SK-N-SH (cell line): Measurements from ENCODE around the gene SPATA20. TPM values are rescaled to one million over a fixed set of nuclear protein-coding genes. Genes with fewer than 3 reads are reported as not detected.

ENCODE experiments used
- CTCF ChIA-PET: fragments of 300-600, 350-600 bp; formaldehyde crosslinking; extraction: SDS; loops from one replicate; lab custom pipeline; 2021; lab: Yijun Ruan, JAX
- POLR2A ChIA-PET: fragments of 350-600 bp; sonication (Branson Sonifier 250); formaldehyde crosslinking; extraction: SDS; loops from one replicate; lab custom pipeline; 2020; ENCODE audit warnings: antibody characterized with exemption, inconsistent platforms; lab: Yijun Ruan, JAX
- DNase-seq: peaks from one replicate; pipeline ENCODE4 v3.0.0; 2012
- H2AFZ ChIP-seq: fragments of 200-600 bp; sonication (generic); 2 replicates; pipeline ENCODE4 v1.8.1; 2016; ENCODE audit warnings: antibody characterized with exemption, mild to moderate bottlenecking, low read depth
- H3F3A ChIP-seq: fragments of 200-600 bp; sonication (generic); replicated peaks from 2 replicates; pipeline ENCODE3; 2016; ENCODE audit warnings: antibody characterized with exemption, mild to moderate bottlenecking; ENCODE audit not compliant: insufficient read depth
- H3K27ac ChIP-seq, 2 experiments: fragments of 200-500 bp in 1 of 2; fragments of 200-600 bp in 1 of 2; sonication (Bioruptor generic) in 1 of 2; sonication (generic), shearing (Covaris generic) in 1 of 2; 2 replicates each; pipeline versions ENCODE4 v1.5.1 to v1.6.1; 2014 to 2016; ENCODE audit warnings: low read depth in 2 of 2, inconsistent platforms in 1 of 2, low read length in 1 of 2, mild to moderate bottlenecking in 1 of 2, mixed read lengths in 1 of 2
- H3K27me3 ChIP-seq: fragments of 200-600 bp; sonication (generic), shearing (Covaris generic); 2 replicates; pipeline ENCODE4 v1.6.1; 2016; ENCODE audit warnings: mixed run types; ENCODE audit not compliant: insufficient read depth
- H3K36me3 ChIP-seq, 2 experiments: fragments of 200-500 bp in 1 of 2; fragments of 200-600 bp in 1 of 2; sonication (Bioruptor generic) in 1 of 2; sonication (generic) in 1 of 2; replicated peaks in 1 of 2; 2 replicates each; pipeline versions ENCODE3 to v1.5.1; 2014 to 2016; ENCODE audit warnings: low read length in 1 of 2, mild to moderate bottlenecking in 1 of 2; ENCODE audit not compliant: insufficient read depth in 2 of 2, control insufficient read depth in 1 of 2
- H3K4me1 ChIP-seq, 2 experiments: fragments of 200-500 bp in 1 of 2; fragments of 200-600 bp in 1 of 2; sonication (Bioruptor generic) in 1 of 2; sonication (generic), shearing (Covaris generic) in 1 of 2; 2 replicates each; pipeline versions ENCODE4 v1.5.1 to v1.6.1; 2014 to 2016; ENCODE audit warnings: low read depth in 1 of 2, low read length in 1 of 2, mixed run types in 1 of 2; ENCODE audit not compliant: insufficient read depth in 2 of 2, control insufficient read depth in 1 of 2
- H3K4me2 ChIP-seq: fragments of 200-600 bp; sonication (generic), shearing (Covaris generic); 2 replicates; pipeline ENCODE4 v1.6.1; 2017; ENCODE audit warnings: mixed run types
- H3K4me3 ChIP-seq, 2 experiments: fragments of 200-500 bp in 1 of 2; fragments of 200-600 bp in 1 of 2; sonication (Bioruptor generic) in 1 of 2; sonication (generic), shearing (Covaris generic) in 1 of 2; 2 replicates each; pipeline versions ENCODE4 v1.5.1 to v1.8.1; 2014 to 2016; ENCODE audit warnings: low read depth in 2 of 2, inconsistent platforms in 1 of 2, low read length in 1 of 2, mild to moderate bottlenecking in 1 of 2, mixed read lengths in 1 of 2, moderate library complexity in 1 of 2
- H3K79me2 ChIP-seq: fragments of 200-600 bp; sonication (generic); 2 replicates; pipeline ENCODE4 v1.8.1; 2017; ENCODE audit warnings: mild to moderate bottlenecking; ENCODE audit not compliant: insufficient read depth
- H3K9ac ChIP-seq: fragments of 200-600 bp; sonication (generic); 2 replicates; pipeline ENCODE4 v1.6.1; 2017; ENCODE audit warnings: mixed run types
- H3K9me2 ChIP-seq: fragments of 200-600 bp; sonication (generic); 2 replicates; pipeline ENCODE4 v1.6.1; 2017; ENCODE audit warnings: mixed run types
- H3K9me3 ChIP-seq: fragments of 200-600 bp; sonication (generic); 2 replicates; pipeline ENCODE4 v1.6.1; 2017; ENCODE audit warnings: mixed run types, mild to moderate bottlenecking, moderate library complexity
- H4K20me1 ChIP-seq: fragments of 200-600 bp; sonication (generic); 2 replicates; pipeline ENCODE4 v1.6.1; 2017; ENCODE audit warnings: mild to moderate bottlenecking, mixed run types; ENCODE audit not compliant: insufficient read depth
- EP300 ChIP-seq, 2 experiments: IDR thresholded peaks; 2 replicates each; pipeline versions ENCODE4 v1.4.0 to v1.6.1; 2012; ENCODE audit warnings: borderline replicate concordance in 1 of 2, low read depth in 1 of 2, low read length in 1 of 2
- EZH2phosphoT487 ChIP-seq: fragments of 200-600 bp; sonication (generic); IDR thresholded peaks from 2 replicates; pipeline ENCODE4 v1.6.1; 2017; ENCODE audit warnings: low read depth, mixed run types, mild to moderate bottlenecking, antibody characterized with exemption, moderate library complexity, borderline replicate concordance
- FOXM1 ChIP-seq: IDR thresholded peaks from 2 replicates; pipeline ENCODE4 v1.4.0; 2012; ENCODE audit warnings: low read depth, mild to moderate bottlenecking
- GABPA ChIP-seq: IDR thresholded peaks from 2 replicates; pipeline ENCODE4 v1.4.0; 2012; ENCODE audit warnings: low read depth, mild to moderate bottlenecking
- GATA2 ChIP-seq: sonication (generic); formaldehyde crosslinking; IDR thresholded peaks from 2 replicates; pipeline ENCODE4 v1.5.0; 2020; ENCODE audit warnings: mild to moderate bottlenecking, missing genetic modification reagents
- IRF3 ChIP-seq: fragments of 150-350 bp; IDR thresholded peaks from 2 replicates; pipeline ENCODE4 v1.6.1; 2016; ENCODE audit warnings: mild to moderate bottlenecking, low read depth, low read length
- MEF2A ChIP-seq: IDR thresholded peaks from 2 replicates; pipeline ENCODE4 v1.4.0; 2012; ENCODE audit warnings: low read depth, borderline replicate concordance
- NFIC ChIP-seq: IDR thresholded peaks from 2 replicates; pipeline ENCODE4 v1.4.0; 2012; ENCODE audit warnings: borderline replicate concordance
- POLR2AphosphoS5 ChIP-seq: IDR thresholded peaks from 2 replicates; pipeline ENCODE4 v1.6.1; 2012; ENCODE audit warnings: low read depth, low read length
- RAD21 ChIP-seq: IDR thresholded peaks from 2 replicates; pipeline ENCODE4 v1.6.1; 2012; ENCODE audit warnings: mild to moderate bottlenecking, low read length
- RCOR1 ChIP-seq: fragments of 150-350 bp; IDR thresholded peaks from 2 replicates; pipeline ENCODE4 v1.6.1; 2017; ENCODE audit warnings: antibody characterized with exemption, low read length
- REST ChIP-seq: IDR thresholded peaks from 2 replicates; pipeline ENCODE4 v1.6.1; 2012; ENCODE audit warnings: mild to moderate bottlenecking, low read depth, low read length, moderate library complexity
- USF1 ChIP-seq: IDR thresholded peaks from 2 replicates; pipeline ENCODE4 v1.4.0; 2012; ENCODE audit warnings: low read depth, borderline replicate concordance
- USF2 ChIP-seq: fragments of 150-350 bp; IDR thresholded peaks from 2 replicates; pipeline ENCODE4 v1.6.1; 2017; ENCODE audit warnings: antibody characterized with exemption, low read length, low read depth, borderline replicate concordance
- WGBS: methylation state at CpG from one replicate; pipeline ENCODE4 v1.1.6; 2017; ENCODE audit warnings: low lambda C conversion rate; 5-methylcytosine and 5-hydroxymethylcytosine counted together
- polyA plus RNA-seq, 3 experiments: library from polyadenylated mRNA; depleted of rRNA; stranded (reverse); fragments of >200 nt; gene quantifications; 2 replicates each; pipeline ENCODE4 v1.2.3, GENCODE V29; 2012

SPATA20 gene
- polyA plus RNA-seq, 1 of the 3 experiments (the other 2 are of a cell fraction): 92.0 TPM

- no peaks in the 10 kb centered on the region for H3K36me3 ChIP-seq
- 52% methylated on average over 2 of the region's 2 CpGs for WGBS
- no peak overlapping the region for H2AFZ ChIP-seq
- ChIA-PET POLR2A (no interaction called here), CTCF (interaction anchor here (1.5 to 5.0 kb wide), 5 partner anchors 10 to 42 kb away, joined by 5 to 26 read pairs (median 6); partner anchors contain the start of gene RSAD1)
- H3K9ac ChIP-seq: no peak overlapping the region
- TF ChIP-seq GATA2 (CRISPR knock-in tag) (no peak), RAD21 (no peak), REST (no peak), USF1 (no peak), EP300 (IDR thresholded peaks at IDR 0.05; ENCODE audit: borderline replicate concordance in 1 of 2, low read depth in 1 of 2, low read length in 1 of 2) (no peak)
- no peaks in the 10 kb centered on the region for H3K9me3 ChIP-seq
- H3K79me2 ChIP-seq: no peaks in the 10 kb centered on the region
- H4K20me1 ChIP-seq: no peaks in the 10 kb centered on the region
- H3K27ac ChIP-seq: no peak overlapping the region
- no peaks in the 10 kb centered on the region for H3K9me2 ChIP-seq
- no peak overlapping the region for H3K4me3 ChIP-seq
- no peaks in the 10 kb centered on the region for H3K27me3 ChIP-seq
- no peaks in the 10 kb centered on the region for H3F3A ChIP-seq
- peaks cover 0 to 7% of the 10 kb centered on the region in 2 experiments; a peak in 1 of 4 replicates for H3K4me1 ChIP-seq
- no peak for DNase-seq
- H3K4me2 ChIP-seq: no peak overlapping the region
These were observed 25.5 kb upstream of the SPATA20 start for GRCh38 chr17:50521514-50521913.

GRCh38 chr17:50522766-50523165 is 24.2 kb upstream of the SPATA20 start:
- CTCF ChIA-PET: interaction anchor here (1.1 to 1.6 kb wide), 3 partner anchors 13 to 41 kb away, joined by 3 to 4 read pairs (median 4); no protein-coding TSS in a partner anchor
- H3K79me2 ChIP-seq: no peaks in the 10 kb centered on the region
- no peaks in the 10 kb centered on the region for H3F3A ChIP-seq
- H3K9ac ChIP-seq: no peak overlapping the region
- no peak overlapping the region for H2AFZ ChIP-seq
- H3K4me2 ChIP-seq: no peak overlapping the region
- POLR2A ChIA-PET: no interaction called here
- no peaks in the 10 kb centered on the region for H3K9me2 ChIP-seq
- no peak for DNase-seq
- H3K4me1 ChIP-seq: peaks cover 0 to 7% of the 10 kb centered on the region in 2 experiments; a peak in 1 of 4 replicates
- no peaks in the 10 kb centered on the region for H3K9me3 ChIP-seq
- H3K27me3 ChIP-seq: no peaks in the 10 kb centered on the region
- 87% methylated on average over 10 of the region's 10 CpGs for WGBS
- no peak overlapping the region for H3K27ac ChIP-seq
- H3K4me3 ChIP-seq: no peak overlapping the region
- no peaks in the 10 kb centered on the region for H4K20me1 ChIP-seq
- H3K36me3 ChIP-seq: no peaks in the 10 kb centered on the region
- TF ChIP-seq REST (no peak), EP300 (IDR thresholded peaks at IDR 0.05; ENCODE audit: borderline replicate concordance in 1 of 2, low read depth in 1 of 2, low read length in 1 of 2) (no peak), GABPA (no peak), MEF2A (no peak), USF2 (no peak), POLR2AphosphoS5 (no peak), NFIC (no peak), EZH2phosphoT487 (no peak), RCOR1 (no peak), IRF3 (no peak), FOXM1 (no peak)
